H1 (cell line): Measurements from ENCODE around the gene GAK. TPM values are rescaled to one million over a fixed set of nuclear protein-coding genes. Genes with fewer than 3 reads are reported as not detected.

ENCODE experiments used
- CTCF ChIA-PET: fragments of 300-600 bp; sonication (Branson Sonifier 250); formaldehyde crosslinking; loops from one replicate; lab custom pipeline; 2021; ENCODE audit not compliant: partially characterized antibody; lab: Charles Lee
- POLR2A ChIA-PET: fragments of 300-600 bp; sonication (Branson Sonifier 250); formaldehyde crosslinking; loops from one replicate; lab custom pipeline; 2021; ENCODE audit warnings: inconsistent platforms; ENCODE audit not compliant: partially characterized antibody; lab: Charles Lee
- DNase-seq, 2 experiments: peaks; one replicate each; pipeline versions ENCODE4 v3.0.0 to v3.0.0-alpha.2; 2010 to 2022; ENCODE audit warnings: low spot score in 2 of 2, low read depth in 1 of 2, mixed read lengths in 1 of 2
- FAIRE-seq: peaks from 2 replicates; lab custom pipeline; 2011; peaks lifted over from hg19 to GRCh38; lab: Jason Lieb, UNC
- H2AFZ ChIP-seq: 2 replicates; pipeline ENCODE4 v1.8.1; 2012; ENCODE audit warnings: low read length, inconsistent platforms
- H2AK5ac ChIP-seq: 2 replicates; pipeline ENCODE4 v1.6.1; 2013; ENCODE audit warnings: low read depth, low read length
- H2BK120ac ChIP-seq: replicated peaks from 2 replicates; pipeline ENCODE3; 2013; ENCODE audit warnings: low read depth, low read length, inconsistent platforms
- H2BK12ac ChIP-seq: 2 replicates; pipeline ENCODE4 v1.6.1; 2013; ENCODE audit warnings: low read depth, low read length
- H2BK15ac ChIP-seq: 2 replicates; pipeline ENCODE4 v1.6.1; 2013; ENCODE audit warnings: low read length
- H2BK20ac ChIP-seq: 2 replicates; pipeline ENCODE4 v1.6.1; 2013; ENCODE audit warnings: low read length
- H2BK5ac ChIP-seq: 2 replicates; pipeline ENCODE4 v1.6.1; 2013; ENCODE audit warnings: low read depth, low read length
- H3K14ac ChIP-seq: 2 replicates; pipeline ENCODE4 v1.6.1; 2013; ENCODE audit warnings: inconsistent platforms; ENCODE audit not compliant: insufficient read length
- H3K18ac ChIP-seq: 2 replicates; pipeline ENCODE4 v1.6.1; 2013; ENCODE audit warnings: low read length; ENCODE audit errors: extremely low read depth
- H3K23ac ChIP-seq: 2 replicates; pipeline ENCODE4 v1.6.1; 2013; ENCODE audit warnings: inconsistent platforms; ENCODE audit not compliant: insufficient read length
- H3K23me2 ChIP-seq: 2 replicates; pipeline ENCODE4 v1.6.1; 2013; ENCODE audit warnings: low read depth, low read length
- H3K27ac ChIP-seq: 2 replicates; pipeline ENCODE4 v1.6.1; 2011; ENCODE audit warnings: low read depth, low read length, inconsistent platforms
- H3K27me3 ChIP-seq, 4 experiments: replicated peaks in 1 of 4; 1 replicate in 1 of 4; 2 replicates in 3 of 4; pipeline versions ENCODE4 v1.6.1 to v1.8.1; 2011 to 2013; ENCODE audit warnings: low read length in 3 of 4, mild to moderate bottlenecking in 3 of 4, inconsistent platforms in 2 of 4, mixed read lengths in 2 of 4, moderate library complexity in 1 of 4; ENCODE audit not compliant: control insufficient read depth in 3 of 4, insufficient read depth in 3 of 4; ENCODE audit errors: extremely low read depth in 1 of 4
- H3K36me3 ChIP-seq, 4 experiments: 2 replicates each; pipeline versions ENCODE4 v1.6.1 to v1.8.1; 2011 to 2013; ENCODE audit warnings: mild to moderate bottlenecking in 4 of 4, low read length in 3 of 4, moderate library complexity in 2 of 4, control low read depth in 1 of 4, inconsistent platforms in 1 of 4; ENCODE audit not compliant: insufficient read depth in 4 of 4, control insufficient read depth in 2 of 4
- H3K4ac ChIP-seq: replicated peaks from 2 replicates; pipeline ENCODE3; 2013; ENCODE audit warnings: low read length, low read depth, mixed read lengths, inconsistent platforms; ENCODE audit not compliant: insufficient read length
- H3K4me1 ChIP-seq, 4 experiments: replicated peaks in 1 of 4; 1 replicate in 1 of 4; 2 replicates in 3 of 4; pipeline versions ENCODE4 v1.6.1 to v1.8.1; 2011 to 2013; ENCODE audit warnings: low read length in 3 of 4, inconsistent platforms in 2 of 4, mixed read lengths in 1 of 4; ENCODE audit not compliant: insufficient read depth in 4 of 4, control insufficient read depth in 3 of 4
- H3K4me2 ChIP-seq, 2 experiments: 2 replicates each; pipeline versions ENCODE4 v1.6.1 to v1.8.1; 2011 to 2013; ENCODE audit warnings: low read depth in 2 of 2, low read length in 2 of 2, control low read depth in 1 of 2, inconsistent platforms in 1 of 2, mild to moderate bottlenecking in 1 of 2; ENCODE audit not compliant: insufficient read depth in 1 of 2
- H3K4me3 ChIP-seq, 4 experiments: fragments of 200-600, 300-600 bp in 1 of 4; sonication (generic), shearing (Covaris generic), sonication (Bioruptor Twin) in 1 of 4; 2 replicates each; pipeline versions ENCODE4 v1.5.1 to v1.8.1; 2011 to 2016; ENCODE audit warnings: low read length in 4 of 4, low read depth in 3 of 4, control low read depth in 2 of 4, inconsistent platforms in 2 of 4, mild to moderate bottlenecking in 2 of 4, mixed read lengths in 1 of 4, moderate library complexity in 1 of 4; ENCODE audit not compliant: insufficient read depth in 2 of 4; ENCODE audit errors: extremely low read depth in 1 of 4
- H3K56ac ChIP-seq: replicated peaks from 2 replicates; pipeline ENCODE3; 2013; ENCODE audit warnings: low read depth, mild to moderate bottlenecking, mixed read lengths, low read length, inconsistent platforms; ENCODE audit not compliant: insufficient read length
- H3K79me1 ChIP-seq: 2 replicates; pipeline ENCODE4 v1.6.1; 2013; ENCODE audit warnings: low read depth, low read length, control low read depth
- H3K79me2 ChIP-seq, 2 experiments: 2 replicates each; pipeline versions ENCODE4 v1.6.1 to v1.8.1; 2012 to 2013; ENCODE audit warnings: low read length in 2 of 2, mild to moderate bottlenecking in 2 of 2, inconsistent platforms in 1 of 2; ENCODE audit not compliant: insufficient read depth in 2 of 2, control insufficient read depth in 1 of 2
- H3K9ac ChIP-seq, 4 experiments: replicated peaks in 1 of 4; 1 replicate in 1 of 4; 2 replicates in 3 of 4; pipeline versions ENCODE4 v1.6.1 to v1.8.1; 2011 to 2013; ENCODE audit warnings: low read depth in 3 of 4, low read length in 3 of 4, control low read depth in 2 of 4, mild to moderate bottlenecking in 2 of 4, moderate library complexity in 2 of 4, inconsistent platforms in 1 of 4; ENCODE audit errors: extremely low read depth in 1 of 4
- H3K9me3 ChIP-seq, 2 experiments: 2 replicates each; pipeline versions ENCODE4 v1.6.1 to v1.8.1; 2012 to 2013; ENCODE audit warnings: mild to moderate bottlenecking in 2 of 2, moderate library complexity in 2 of 2, control low read depth in 1 of 2, inconsistent platforms in 1 of 2, low read depth in 1 of 2, low read length in 1 of 2, mixed read lengths in 1 of 2; ENCODE audit not compliant: insufficient read depth in 2 of 2
- H4K20me1 ChIP-seq, 2 experiments: replicated peaks in 1 of 2; 2 replicates each; pipeline versions ENCODE3 to v1.8.1; 2011 to 2013; ENCODE audit warnings: inconsistent platforms in 2 of 2, low read length in 2 of 2, mild to moderate bottlenecking in 1 of 2; ENCODE audit not compliant: insufficient read depth in 2 of 2, control insufficient read depth in 1 of 2
- H4K5ac ChIP-seq: 2 replicates; pipeline ENCODE4 v1.6.1; 2013; ENCODE audit warnings: low read length, low read depth, mixed read lengths, inconsistent platforms; ENCODE audit not compliant: insufficient read length
- H4K8ac ChIP-seq: 2 replicates; pipeline ENCODE4 v1.8.0; 2013; ENCODE audit warnings: mild to moderate bottlenecking, moderate library complexity, low read length, inconsistent platforms; ENCODE audit not compliant: insufficient read depth; ENCODE audit errors: extremely low read depth
- H4K91ac ChIP-seq: replicated peaks from 2 replicates; pipeline ENCODE3; 2013; ENCODE audit warnings: low read length, mixed read lengths, inconsistent platforms; ENCODE audit not compliant: insufficient read length
- CREB1 ChIP-seq: IDR thresholded peaks from 2 replicates; pipeline ENCODE4 v1.6.1; 2012; ENCODE audit warnings: inconsistent platforms
- GABPA ChIP-seq: IDR thresholded peaks from 2 replicates; pipeline ENCODE4 v1.6.1; 2011; ENCODE audit warnings: mild to moderate bottlenecking, low read length, moderate library complexity, borderline replicate concordance; ENCODE audit not compliant: insufficient read depth
- KDM1A ChIP-seq: fragments of 200-600, 300-600 bp; sonication (generic); IDR thresholded peaks from 2 replicates; pipeline ENCODE4 v1.7.1; 2016; ENCODE audit warnings: mild to moderate bottlenecking, low read length, borderline replicate concordance
- POU5F1 ChIP-seq: IDR thresholded peaks from 2 replicates; pipeline ENCODE4 v1.6.1; 2011; ENCODE audit warnings: low read depth, mild to moderate bottlenecking, low read length, moderate library complexity
- RBBP5 ChIP-seq: IDR thresholded peaks from 2 replicates; pipeline ENCODE4 v1.7.1; 2012; ENCODE audit warnings: low read depth, mild to moderate bottlenecking, inconsistent platforms, low read length, moderate library complexity, borderline replicate concordance
- RXRA ChIP-seq: IDR thresholded peaks from 2 replicates; pipeline ENCODE4 v1.6.1; 2011; ENCODE audit warnings: low read depth, mild to moderate bottlenecking, low read length, moderate library complexity; ENCODE audit not compliant: insufficient read depth
- SIRT6 ChIP-seq: IDR thresholded peaks from one replicate; pipeline ENCODE4 v1.7.1; 2012; ENCODE audit warnings: low read length, inconsistent platforms
- SP1 ChIP-seq: IDR thresholded peaks from 2 replicates; pipeline ENCODE4 v1.6.1; 2011; ENCODE audit warnings: low read depth, low read length
- TAF1 ChIP-seq: IDR thresholded peaks from 2 replicates; pipeline ENCODE4 v1.6.1; 2011; ENCODE audit warnings: mild to moderate bottlenecking, low read depth, low read length
- TBP ChIP-seq: IDR thresholded peaks from 2 replicates; pipeline ENCODE4 v1.6.1; 2011; ENCODE audit warnings: low read depth, low read length, improper control_type of control experiment
- WGBS, 2 experiments: shearing (Covaris generic) in 1 of 2; methylation state at CpG; one replicate each; pipeline versions ENCODE4 v1.1.6 to v1.1.7; 2013 to 2015; ENCODE audit warnings: low lambda C conversion rate in 2 of 2, mixed read lengths in 2 of 2, inconsistent platforms in 1 of 2, low coverage in 1 of 2, missing lambda C conversion rate in 1 of 2; ENCODE audit not compliant: insufficient replicate concordance in 2 of 2, insufficient coverage in 1 of 2, insufficient read length in 1 of 2; ENCODE audit errors: extremely low coverage in 1 of 2, missing lambda C conversion rate in 1 of 2; 5-methylcytosine and 5-hydroxymethylcytosine counted together
- polyA plus RNA-seq, 7 experiments: library from polyadenylated mRNA; depleted of rRNA in 3 of 7; stranded (reverse) in 5 of 7; unstranded in 2 of 7; fragments of >200 nt in 5 of 7; fragments of 200-250 nt in 2 of 7; gene quantifications; 1 replicate in 5 of 7; 2 replicates in 1 of 7; 4 replicates in 1 of 7; pipeline versions ENCODE4 v1.2.1 to v1.2.3, GENCODE V29; 2011 to 2013; ENCODE audit warnings: missing spikeins in 2 of 7, mixed read lengths in 2 of 7
- total RNA-seq: library from RNA; stranded (reverse); fragmentation: NEBNext Ultra II Directional; extraction: Animal tissue kit (Norgen Biotek cat#: 25700); gene quantifications from 2 replicates; pipeline ENCODE4 v1.2.1, GENCODE V29; 2021

GAK gene
- total and polyA plus RNA-seq, 2 of the 8 experiments (the other 6 are each of a cell fraction or from before 2014, with no cell fraction given), result 31.5 to 70.8 TPM

- Histone ChIP-seq H3K56ac (no peak overlapping the region), H4K91ac (no peak overlapping the region), H2AK5ac (no peak overlapping the region), H3K9me3 (no peaks in the 10 kb centered on the region), H3K18ac (no peak overlapping the region), H3K79me1 (no peaks in the 10 kb centered on the region; the same call in 1 of the 2 replicates), H4K8ac (no peak overlapping the region), H3K36me3 (peaks cover 0 to 3% (median 1%) of the 10 kb centered on the region in 4 experiments; a peak in 4 of 8 replicates), H3K4me3 (no peak overlapping the region), H3K4me1 (peaks cover 0 to 4% (median 0%) of the 10 kb centered on the region in 4 experiments; a peak in 1 of 7 replicates), H3K4ac (no peak overlapping the region), H3K14ac (no peak overlapping the region), H2AFZ (no peak overlapping the region), H4K5ac (no peak overlapping the region), H3K4me2 (no peak overlapping the region), H2BK120ac (no peak overlapping the region), H3K27ac (no peak overlapping the region), H2BK15ac (no peak overlapping the region), H2BK5ac (no peak overlapping the region), H3K79me2 (no peaks in the 10 kb centered on the region), H2BK20ac (no peak overlapping the region), H3K23me2 (no peaks in the 10 kb centered on the region)
- 96% methylated on average over 36 of the region's 50 CpGs; no CpG with 5 or more reads in 1 of the 2 experiments for WGBS, 2 experiments
- no peak for FAIRE-seq
- POLR2A ChIA-PET, result interaction anchor here (1.2 to 1.4 kb wide), 2 partner anchors 23 to 83 kb away, joined by 3 read pairs; no protein-coding TSS in a partner anchor
- TF ChIP-seq POU5F1, result no peak
- TF ChIP-seq TAF1, result no peak
- TF ChIP-seq SP1, result no peak
- TF ChIP-seq KDM1A, result no peak
- TF ChIP-seq TBP, result no peak
- no peak for TF ChIP-seq RBBP5
- TF ChIP-seq RXRA, result no peak
- no peak for TF ChIP-seq CREB1
- no peak for TF ChIP-seq GABPA
- no peak for TF ChIP-seq SIRT6
- TF ChIP-seq, all 59 proteins: peak for 0
- CTCF ChIA-PET, result interaction anchor here (0.9 to 2.2 kb wide), 3 partner anchors 22 to 61 kb away, joined by 3 to 6 read pairs (median 3); no protein-coding TSS in a partner anchor
- H2BK12ac ChIP-seq, result no peak overlapping the region
- H4K20me1 ChIP-seq, result peaks cover 0 to 9% of the 10 kb centered on the region in 2 experiments
- H3K9ac ChIP-seq, result no peak overlapping the region
- DNase-seq, result no peak
- no peak overlapping the region for H3K23ac ChIP-seq
- H3K27me3 ChIP-seq, result no peaks in the 10 kb centered on the region
These were observed 82.5 kb downstream of the GAK start for GRCh38 chr4:849478-850175.
